ENCODE results near the gene SEC24C.
"Not testable (repeated sequence)": the region's sequence is repeated elsewhere in the genome, so short reads cannot be mapped to it uniquely, and the experiment has no call there.

The SEC24C gene

GRCh38 chr10:73732931-73733623 lies 11.1 kb upstream of the SEC24C start:
- DNase-seq: no peak

GRCh38 chr10:73734028-73734720 lies 10.0 kb upstream of the SEC24C start:
- no peak for DNase-seq

GRCh38 chr10:73734796-73735305 lies 9.3 kb upstream of the SEC24C start:
- no peak for DNase-seq

- not testable (repeated sequence) for DNase-seq
These were observed 3.5 kb upstream of the SEC24C start for GRCh38 chr10:73740501-73741254.

- no peak for DNase-seq
These were observed 1.8 kb upstream of the SEC24C start for GRCh38 chr10:73742454-73742734.

GRCh38 chr10:73743327-73743904 lies 756 bp upstream of the SEC24C start:
- DNase-seq: no peak

GRCh38 chr10:73744664-73744975 lies 448 bp downstream of the SEC24C start:
- DNase-seq: peak; percentile 69

- no peak for DNase-seq
These were observed 2.5 kb downstream of the SEC24C start for GRCh38 chr10:73746721-73747120.

GRCh38 chr10:73750819-73751218 lies 6.6 kb downstream of the SEC24C start:
- DNase-seq: no peak

GRCh38 chr10:73756183-73756582 lies 12.0 kb downstream of the SEC24C start:
- no peak for DNase-seq

- DNase-seq: no peak
These were observed 14.7 kb downstream of the SEC24C start for GRCh38 chr10:73758704-73759511.

- peak; percentile 44 for DNase-seq
These were observed 15.4 kb downstream of the SEC24C start for GRCh38 chr10:73759512-73760115.

- no peak for DNase-seq
These were observed 17.6 kb downstream of the SEC24C start for GRCh38 chr10:73761781-73762180.

- no peak for DNase-seq
These were observed 18.7 kb downstream of the SEC24C start for GRCh38 chr10:73762915-73763314.

GRCh38 chr10:73763343-73763742 lies 19.2 kb downstream of the SEC24C start:
- DNase-seq: no peak

- no peak for DNase-seq
These were observed 20.9 kb downstream of the SEC24C start for GRCh38 chr10:73765066-73765465.

- peak; percentile 60 for DNase-seq
These were observed 24.7 kb downstream of the SEC24C start for GRCh38 chr10:73768881-73769280.

GRCh38 chr10:73769396-73769795 lies 25.2 kb downstream of the SEC24C start:
- no peak for DNase-seq

GRCh38 chr10:73771722-73772280 lies 27.6 kb downstream of the SEC24C start:
- peak; percentile 77 for DNase-seq

- DNase-seq: peak; percentile 78
These were observed 28.3 kb downstream of the SEC24C start for GRCh38 chr10:73772281-73773151.
